Measurements from ENCODE around the gene WIZ. TPM values are rescaled to one million over a fixed set of nuclear protein-coding genes. Genes with fewer than 3 reads are reported as not detected.

WIZ gene
- total RNA-seq, 2 donors from 2014 or later, result 55.9 to 93.3 TPM

DNA sequence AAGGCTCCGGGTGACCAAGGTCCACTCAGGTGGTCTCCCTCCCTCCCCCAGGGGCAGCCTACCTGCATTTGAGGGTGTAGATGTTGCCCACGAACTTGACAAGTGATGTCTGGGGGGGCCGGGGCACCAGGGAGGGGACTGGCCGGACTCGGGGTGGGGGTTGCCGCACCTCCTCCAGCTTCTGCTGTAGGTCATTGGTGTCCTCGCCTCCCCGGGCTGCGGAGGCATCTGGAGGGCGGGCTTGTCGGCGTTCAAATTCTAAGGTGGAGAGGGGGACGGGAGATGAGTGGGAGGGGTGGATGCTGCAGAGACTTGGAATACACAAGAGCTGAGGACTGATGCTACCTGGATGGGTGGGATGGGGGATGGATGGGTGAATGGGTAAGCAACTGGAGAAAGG is 25.6 kb downstream of the WIZ start:
- intact Hi-C loops (cut with DNase I), result no loop called here
- 96% methylated on average over 13 of the region's 13 CpGs for WGBS
- Histone ChIP-seq H3K4me3 (no peak overlapping the region), H3K27ac (peak overlapping the region in 1 of 2 donors; percentile 80), H3K9me3 (no peaks in the 10 kb centered on the region), H3K36me3 (peaks cover 6 to 17% of the 10 kb centered on the region in 2 donors), H3K27me3 (replicated peaks; ENCODE audit: insufficient read depth) (no peaks in the 10 kb centered on the region), H3K4me1 (replicated peaks) (peaks cover 18% of the 10 kb centered on the region)
- TF ChIP-seq POLR2AphosphoS5 (IDR thresholded peaks at IDR 0.05) (no peak), POLR2A (IDR thresholded peaks at IDR 0.05) (no peak)
- TF ChIP-seq, protein P1, sequence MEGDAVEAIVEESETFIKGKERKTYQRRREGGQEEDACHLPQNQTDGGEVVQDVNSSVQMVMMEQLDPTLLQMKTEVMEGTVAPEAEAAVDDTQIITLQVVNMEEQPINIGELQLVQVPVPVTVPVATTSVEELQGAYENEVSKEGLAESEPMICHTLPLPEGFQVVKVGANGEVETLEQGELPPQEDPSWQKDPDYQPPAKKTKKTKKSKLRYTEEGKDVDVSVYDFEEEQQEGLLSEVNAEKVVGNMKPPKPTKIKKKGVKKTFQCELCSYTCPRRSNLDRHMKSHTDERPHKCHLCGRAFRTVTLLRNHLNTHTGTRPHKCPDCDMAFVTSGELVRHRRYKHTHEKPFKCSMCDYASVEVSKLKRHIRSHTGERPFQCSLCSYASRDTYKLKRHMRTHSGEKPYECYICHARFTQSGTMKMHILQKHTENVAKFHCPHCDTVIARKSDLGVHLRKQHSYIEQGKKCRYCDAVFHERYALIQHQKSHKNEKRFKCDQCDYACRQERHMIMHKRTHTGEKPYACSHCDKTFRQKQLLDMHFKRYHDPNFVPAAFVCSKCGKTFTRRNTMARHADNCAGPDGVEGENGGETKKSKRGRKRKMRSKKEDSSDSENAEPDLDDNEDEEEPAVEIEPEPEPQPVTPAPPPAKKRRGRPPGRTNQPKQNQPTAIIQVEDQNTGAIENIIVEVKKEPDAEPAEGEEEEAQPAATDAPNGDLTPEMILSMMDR (IDR thresholded peaks at IDR 0.05), result no peak
- DNase-seq (ENCODE audit: low spot score), result no peak

DNA sequence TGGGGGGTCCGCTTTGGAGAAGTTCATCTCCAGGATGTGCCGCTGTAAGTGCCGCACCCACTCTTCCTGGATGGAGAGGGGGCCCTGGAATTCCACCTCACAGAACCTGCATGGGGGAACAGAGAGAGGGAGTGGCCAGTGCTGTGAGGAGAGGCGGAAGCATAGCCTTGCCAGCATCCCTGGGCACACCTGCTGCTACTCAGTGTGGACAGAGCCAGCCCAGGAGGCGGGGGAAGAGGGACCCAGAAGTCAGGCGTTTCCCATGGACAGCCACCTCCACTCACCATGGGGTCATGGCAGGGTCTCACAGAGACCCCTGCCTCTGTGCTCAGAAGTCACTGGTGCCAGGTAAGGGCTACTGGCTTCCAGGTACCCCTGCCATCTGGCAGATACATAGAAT is 26.6 kb downstream of the WIZ start:
- peaks cover 18% of the 10 kb centered on the region for H3K4me1 ChIP-seq (replicated peaks)
- peak overlapping the region in 1 of 2 donors; percentile 80 for H3K27ac ChIP-seq
- H3K36me3 ChIP-seq, result peaks cover 6 to 13% of the 10 kb centered on the region in 2 donors
- WGBS, result 99% methylated on average over 5 of the region's 6 CpGs
- intact Hi-C loops (cut with DNase I), result no loop called here
- no peaks in the 10 kb centered on the region for H3K27me3 ChIP-seq (replicated peaks; ENCODE audit: insufficient read depth)
- H3K9me3 ChIP-seq, result no peaks in the 10 kb centered on the region
- no peak for TF ChIP-seq POLR2A (IDR thresholded peaks at IDR 0.05)
- no peak for DNase-seq (ENCODE audit: low spot score)
- H3K4me3 ChIP-seq, result no peak overlapping the region

DNA sequence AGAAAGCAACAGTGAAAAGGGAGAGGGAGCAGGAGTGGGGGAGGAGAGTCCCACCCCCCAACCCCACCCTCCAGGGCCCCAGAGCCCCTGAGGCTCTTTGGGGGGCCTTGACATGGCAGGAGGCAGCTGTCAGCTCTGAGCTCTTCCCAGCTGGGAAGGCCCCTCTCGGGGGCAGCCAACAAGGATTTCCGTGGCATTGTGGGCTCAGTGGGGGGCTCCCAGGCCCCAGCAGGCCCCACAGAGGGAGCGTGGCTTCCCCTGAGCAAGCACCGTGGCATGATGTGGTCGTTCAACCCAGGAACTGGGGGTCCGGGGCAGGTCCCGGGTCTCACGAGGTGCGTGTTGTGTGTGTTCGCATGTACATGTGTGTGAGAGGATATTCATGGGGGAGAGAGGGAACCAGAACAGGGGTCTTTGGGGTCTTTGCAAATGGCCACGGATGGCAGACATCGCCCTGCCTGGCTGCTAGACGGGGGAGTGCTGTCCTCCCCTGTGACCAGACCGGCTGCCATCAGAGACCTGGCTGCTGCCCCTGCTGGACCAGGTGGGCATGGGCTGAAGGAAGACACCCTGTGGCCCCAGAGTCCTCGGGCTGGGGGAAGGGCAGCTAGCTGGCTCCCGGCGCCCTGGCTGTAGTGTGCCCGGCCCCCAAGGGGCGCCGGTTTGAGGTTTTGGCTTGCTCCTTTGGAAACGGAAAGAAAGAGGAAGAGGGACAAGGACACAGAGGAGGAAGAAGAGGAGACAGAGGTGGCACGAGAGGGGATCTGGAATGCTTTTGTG is 27.3 kb downstream of the WIZ start:
- no peaks in the 10 kb centered on the region for H3K27me3 ChIP-seq (replicated peaks; ENCODE audit: insufficient read depth)
- H3K36me3 ChIP-seq, result peaks cover 6 to 13% of the 10 kb centered on the region in 2 donors
- DNase-seq (ENCODE audit: low spot score), result no peak
- H3K27ac ChIP-seq, result peak overlapping the region; percentile 65 to 80
- intact Hi-C loops (cut with DNase I), result no loop called here
- 85% methylated on average over 22 of the region's 22 CpGs for WGBS
- TF ChIP-seq, protein P1 (IDR thresholded peaks at IDR 0.05), result no peak
- TF ChIP-seq POLR2AphosphoS5 (IDR thresholded peaks at IDR 0.05) (no peak), POLR2A (IDR thresholded peaks at IDR 0.05) (no peak)
- no peaks in the 10 kb centered on the region for H3K9me3 ChIP-seq
- H3K4me1 ChIP-seq (replicated peaks), result peaks cover 18% of the 10 kb centered on the region
- H3K4me3 ChIP-seq, result no peak overlapping the region

DNA sequence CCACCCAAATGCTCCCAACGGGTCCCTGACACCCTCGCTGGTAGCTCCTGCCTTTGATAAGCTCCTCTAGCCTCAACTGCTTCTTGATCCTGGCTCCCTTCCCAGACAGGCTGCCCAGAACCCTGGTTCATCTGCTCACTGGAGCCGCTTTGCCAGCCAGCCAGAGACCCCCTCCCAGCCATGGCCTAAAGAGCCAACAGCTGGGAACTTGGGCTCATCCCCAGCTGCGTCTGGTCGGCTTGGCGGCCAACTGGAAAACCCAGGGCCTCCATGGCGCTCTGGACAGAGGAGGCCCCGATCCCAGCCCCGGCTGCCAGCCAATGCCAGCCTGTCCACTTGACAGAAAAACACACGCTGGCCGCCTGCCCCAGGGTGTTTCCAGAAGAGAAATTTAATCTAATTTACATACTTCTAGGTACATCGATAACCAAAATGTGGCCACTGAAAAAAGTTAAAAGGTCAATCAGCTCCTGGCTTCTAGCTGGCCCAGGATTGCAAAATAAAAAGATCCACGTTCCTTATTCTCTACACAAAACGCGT is 28.0 kb downstream of the WIZ start:
- 39% methylated on average over 15 of the region's 15 CpGs for WGBS
- Histone ChIP-seq H3K9me3 (no peaks in the 10 kb centered on the region), H3K4me3 (no peak overlapping the region), H3K27ac (peak overlapping the region; percentile 65 to 80), H3K4me1 (replicated peaks) (peaks cover 23% of the 10 kb centered on the region), H3K36me3 (peaks cover 6 to 13% of the 10 kb centered on the region in 2 donors), H3K27me3 (replicated peaks; ENCODE audit: insufficient read depth) (no peaks in the 10 kb centered on the region)
- TF ChIP-seq, protein P1 (IDR thresholded peaks at IDR 0.05), result no peak
- no peak for TF ChIP-seq POLR2AphosphoS5 (IDR thresholded peaks at IDR 0.05)
- no peak for TF ChIP-seq POLR2A (IDR thresholded peaks at IDR 0.05)
- intact Hi-C loops (cut with DNase I), result no loop called here
- peak; percentile 45 for DNase-seq (ENCODE audit: low spot score)

DNA sequence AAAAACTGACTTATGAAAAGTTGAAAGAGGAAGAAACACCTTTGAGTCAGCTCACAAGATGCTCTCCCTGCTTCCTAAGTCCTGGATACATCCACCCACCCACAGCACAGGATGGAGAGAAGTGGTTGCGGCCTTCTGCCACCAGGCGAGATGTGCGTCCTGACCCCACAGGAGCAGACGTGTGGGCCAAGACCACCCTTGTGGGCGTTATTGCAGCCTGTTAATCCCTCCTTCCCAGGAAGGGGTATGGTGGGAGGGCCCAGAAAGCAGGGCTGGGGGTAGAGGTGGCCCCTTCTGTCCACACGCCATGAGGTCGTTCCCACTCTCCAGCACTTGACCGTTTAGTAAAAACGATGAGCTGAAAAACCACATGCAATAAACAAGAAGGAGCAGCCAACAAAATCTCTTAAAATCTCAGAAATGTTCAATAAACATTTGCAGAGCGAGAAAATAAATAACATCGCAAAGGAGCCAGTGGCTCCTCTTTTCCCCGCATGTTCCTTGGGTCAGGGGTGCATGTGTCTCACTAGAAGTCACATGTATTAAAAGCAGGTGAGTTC is 28.5 kb downstream of the WIZ start:
- DNase-seq (ENCODE audit: low spot score), result no peak
- intact Hi-C loops (cut with DNase I), result no loop called here
- Histone ChIP-seq H3K4me3 (no peak overlapping the region), H3K27ac (peak overlapping the region; percentile 65 to 80), H3K9me3 (no peaks in the 10 kb centered on the region), H3K4me1 (replicated peaks) (peaks cover 25% of the 10 kb centered on the region), H3K36me3 (peaks cover 6 to 13% of the 10 kb centered on the region in 2 donors), H3K27me3 (replicated peaks; ENCODE audit: insufficient read depth) (no peaks in the 10 kb centered on the region)
- WGBS, result 42% methylated on average over 12 of the region's 12 CpGs
- TF ChIP-seq POLR2AphosphoS5 (IDR thresholded peaks at IDR 0.05) (peak; percentile 40), POLR2A (IDR thresholded peaks at IDR 0.05) (no peak)
- TF ChIP-seq, protein P1 (IDR thresholded peaks at IDR 0.05), result no peak

Measured in prostate gland (tissue), 2 donors.